WTC11 (cell line): ENCODE data around the gene CEACAM16. TPM values are rescaled to one million over a fixed set of nuclear protein-coding genes. Genes with fewer than 3 reads are reported as not detected.

Experiments
- ATAC-seq: fragments of 200-7000 bp; cut with Tn5 transposase; 2 replicates; pipeline ENCODE4 v1.10.0; 2021; ENCODE audit warnings: mild to moderate bottlenecking, moderate library complexity
- CTCF ChIA-PET: fragments of 300-600 bp; sonication (Branson Sonifier 250); formaldehyde crosslinking; loops from one replicate; lab custom pipeline; 2021; ENCODE audit warnings: antibody characterized with exemption; lab: Charles Lee
- POLR2A ChIA-PET: fragments of 350-600 bp; sonication (Branson Sonifier 250); formaldehyde crosslinking; loops from one replicate; lab custom pipeline; 2021; ENCODE audit warnings: antibody characterized with exemption; lab: Charles Lee
- DNase-seq: peaks from one replicate; pipeline ENCODE4 v3.0.0; 2021; ENCODE audit warnings: low spot score
- H3K27ac Mint-ChIP-seq: 2 replicates; pipeline ENCODE4 v1.8.0; 2021; ENCODE audit warnings: mixed read lengths
- H3K27me3 Mint-ChIP-seq: 2 replicates; pipeline ENCODE4 v1.8.0; 2021; ENCODE audit warnings: low read depth, mild to moderate bottlenecking, moderate library complexity, mixed read lengths
- H3K36me3 Mint-ChIP-seq: 2 replicates; pipeline ENCODE4 v1.8.0; 2021; ENCODE audit warnings: mixed read lengths
- H3K4me1 Mint-ChIP-seq: 2 replicates; pipeline ENCODE4 v1.8.0; 2022; ENCODE audit warnings: mixed read lengths
- H3K4me3 Mint-ChIP-seq: 2 replicates; pipeline ENCODE4 v1.8.0; 2021; ENCODE audit warnings: mild to moderate bottlenecking, moderate library complexity, mixed read lengths
- H3K9me3 Mint-ChIP-seq: 2 replicates; pipeline ENCODE4 v1.8.0; 2021; ENCODE audit warnings: mixed read lengths
- CDX4 ChIP-seq: fragments of 250-450 bp; sonication (Bioruptor Pico); IDR thresholded peaks from 2 replicates; pipeline ENCODE4 v1.9.0; 2021; ENCODE audit warnings: moderate library complexity, mild to moderate bottlenecking, inconsistent platforms, borderline replicate concordance
- CREM ChIP-seq: sonication (generic); formaldehyde crosslinking; IDR thresholded peaks from 2 replicates; pipeline ENCODE4 v1.8.1; 2022; ENCODE audit warnings: mild to moderate bottlenecking, missing genetic modification reagents, moderate library complexity
- EMX1 ChIP-seq: fragments of 250-450 bp; sonication (Bioruptor Pico); IDR thresholded peaks from 2 replicates; pipeline ENCODE4 v1.8.0; 2021; ENCODE audit warnings: mild to moderate bottlenecking
- ERG ChIP-seq: fragments of 250-450 bp; sonication (Bioruptor Pico); IDR thresholded peaks from 2 replicates; pipeline ENCODE4 v1.8.0; 2021; ENCODE audit warnings: mild to moderate bottlenecking
- ESRRA ChIP-seq: sonication (generic); formaldehyde crosslinking; IDR thresholded peaks from 2 replicates; pipeline ENCODE4 v1.8.1; 2022; ENCODE audit warnings: mild to moderate bottlenecking, missing genetic modification reagents, borderline replicate concordance
- FOXP1 ChIP-seq: sonication (generic); formaldehyde crosslinking; IDR thresholded peaks from 2 replicates; pipeline ENCODE4 v1.8.0; 2022; ENCODE audit warnings: missing genetic modification reagents, mild to moderate bottlenecking, moderate library complexity, borderline replicate concordance
- GRHL2 ChIP-seq: fragments of 250-450 bp; sonication (Bioruptor Pico); IDR thresholded peaks from 2 replicates; pipeline ENCODE4 v1.8.0; 2022; ENCODE audit warnings: mild to moderate bottlenecking, moderate library complexity; ENCODE audit not compliant: insufficient replicate concordance, severe bottlenecking
- GTF2I ChIP-seq: fragments of 250-450 bp; sonication (Bioruptor Pico); conservative IDR thresholded peaks from 2 replicates; pipeline ENCODE4 v1.4.0; 2021; ENCODE audit warnings: mild to moderate bottlenecking
- IRF1 ChIP-seq: sonication (generic); formaldehyde crosslinking; IDR thresholded peaks from 2 replicates; pipeline ENCODE4 v1.8.0; 2023; ENCODE audit warnings: missing genetic modification reagents
- MAX ChIP-seq: sonication (generic); formaldehyde crosslinking; IDR thresholded peaks from 2 replicates; pipeline ENCODE4 v1.8.0; 2022; ENCODE audit warnings: mild to moderate bottlenecking, missing genetic modification reagents
- MXD4 ChIP-seq: fragments of 250-450 bp; sonication (Bioruptor Pico); IDR thresholded peaks from 2 replicates; pipeline ENCODE4 v1.8.0; 2021; ENCODE audit warnings: mild to moderate bottlenecking, moderate library complexity, borderline replicate concordance
- NR2C2 ChIP-seq: sonication (generic); formaldehyde crosslinking; IDR thresholded peaks from 2 replicates; pipeline ENCODE4 v1.8.0; 2022; ENCODE audit warnings: mild to moderate bottlenecking, missing genetic modification reagents
- NR3C1 ChIP-seq: sonication (generic); formaldehyde crosslinking; conservative IDR thresholded peaks from 2 replicates; pipeline ENCODE4 v1.8.1; 2023; ENCODE audit warnings: low read depth, mild to moderate bottlenecking, missing genetic modification reagents
- PRRX2 ChIP-seq: fragments of 250-450 bp; sonication (Bioruptor Pico); IDR thresholded peaks from 2 replicates; pipeline ENCODE4 v1.8.0; 2021; ENCODE audit warnings: mild to moderate bottlenecking
- RELA ChIP-seq: sonication (generic); formaldehyde crosslinking; IDR thresholded peaks from 2 replicates; pipeline ENCODE4 v1.8.1; 2022; ENCODE audit warnings: missing genetic modification reagents, mild to moderate bottlenecking, borderline replicate concordance
- SOX15 ChIP-seq: fragments of 250-450 bp; sonication (Bioruptor Pico); IDR thresholded peaks from 2 replicates; pipeline ENCODE4 v1.9.0; 2021; ENCODE audit warnings: mild to moderate bottlenecking
- SP1 ChIP-seq: sonication (generic); formaldehyde crosslinking; conservative IDR thresholded peaks from 2 replicates; pipeline ENCODE4 v1.8.1; 2022; ENCODE audit warnings: missing genetic modification reagents
- TEAD1 ChIP-seq: sonication (generic); formaldehyde crosslinking; IDR thresholded peaks from 2 replicates; pipeline ENCODE4 v1.8.0; 2022; ENCODE audit warnings: mild to moderate bottlenecking, missing genetic modification reagents
- ZNF425 ChIP-seq: fragments of 250-450 bp; sonication (Bioruptor Pico); conservative IDR thresholded peaks from 2 replicates; pipeline ENCODE4 v1.9.0; 2021; ENCODE audit warnings: mild to moderate bottlenecking
- ZNF671 ChIP-seq: fragments of 250-450 bp; sonication (Bioruptor Pico); IDR thresholded peaks from 2 replicates; pipeline ENCODE4 v1.8.0; 2021; ENCODE audit warnings: mild to moderate bottlenecking
- total RNA-seq: library from RNA; stranded (reverse); gene quantifications from 3 replicates; pipeline ENCODE4 v1.2.3, GENCODE V29; 2021
- TF ChIP-seq, protein P1 (sequence below): sonication (generic); formaldehyde crosslinking; IDR thresholded peaks from 2 replicates; pipeline ENCODE4 v1.8.0; 2022; ENCODE audit warnings: mild to moderate bottlenecking, missing genetic modification reagents
- TF ChIP-seq, protein P2 (sequence below): fragments of 200-600 bp; IDR thresholded peaks from 2 replicates; pipeline ENCODE4 v1.8.0; 2022; ENCODE audit warnings: antibody characterized with exemption

CEACAM16 gene
- total RNA-seq, 1 experiment from 2014 or later, result not detected

GRCh38 chr19:44726465-44726864, 27.5 kb downstream of the CEACAM16 start:
- CTCF ChIA-PET, result interaction anchor here (0.6 to 15.6 kb wide), 3 partner anchors 48 to 790 kb away, joined by 3 to 548 read pairs (median 5); partner anchors contain the start of gene CBLC
- H3K4me3 Mint-ChIP-seq, result no peak overlapping the region
- no peaks in the 10 kb centered on the region for H3K36me3 Mint-ChIP-seq

GRCh38 chr19:44728178-44728577, 29.2 kb downstream of the CEACAM16 start:
- Mint-ChIP-seq H3K27ac (no peak overlapping the region), H3K27me3 (peaks cover 7% of the 10 kb centered on the region), H3K4me1 (no peaks in the 10 kb centered on the region), H3K4me3 (no peak overlapping the region), H3K36me3 (no peaks in the 10 kb centered on the region), H3K9me3 (no peaks in the 10 kb centered on the region)
- POLR2A ChIA-PET, result no interaction called here
- ATAC-seq (no peak), DNase-seq (no peak)
- CTCF ChIA-PET, result interaction anchor here (0.6 to 15.6 kb wide), 10 partner anchors 30 to 341 kb away, joined by 3 to 548 read pairs (median 3); partner anchors contain the start of gene CBLC
- no peak for TF ChIP-seq CDX4 (CRISPR knock-in tag)
- no peak for TF ChIP-seq GTF2I (CRISPR knock-in tag)
- TF ChIP-seq ERG, result no peak
- TF ChIP-seq EMX1, result no peak
- TF ChIP-seq IRF1 (CRISPR knock-in tag), result no peak
- TF ChIP-seq SP1 (CRISPR knock-in tag), result no peak
- no peak for TF ChIP-seq SOX15 (CRISPR knock-in tag)
- no peak for TF ChIP-seq NR3C1 (CRISPR knock-in tag)
- no peak for TF ChIP-seq MAX (CRISPR knock-in tag)
- no peak for TF ChIP-seq MXD4
- TF ChIP-seq NR2C2 (CRISPR knock-in tag), result no peak
- TF ChIP-seq, protein P1, sequence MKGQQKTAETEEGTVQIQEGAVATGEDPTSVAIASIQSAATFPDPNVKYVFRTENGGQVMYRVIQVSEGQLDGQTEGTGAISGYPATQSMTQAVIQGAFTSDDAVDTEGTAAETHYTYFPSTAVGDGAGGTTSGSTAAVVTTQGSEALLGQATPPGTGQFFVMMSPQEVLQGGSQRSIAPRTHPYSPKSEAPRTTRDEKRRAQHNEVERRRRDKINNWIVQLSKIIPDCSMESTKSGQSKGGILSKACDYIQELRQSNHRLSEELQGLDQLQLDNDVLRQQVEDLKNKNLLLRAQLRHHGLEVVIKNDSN (CRISPR knock-in tag), result no peak
- TF ChIP-seq GRHL2 (CRISPR knock-in tag), result no peak
- TF ChIP-seq PRRX2 (CRISPR knock-in tag), result no peak
- TF ChIP-seq, protein P2, sequence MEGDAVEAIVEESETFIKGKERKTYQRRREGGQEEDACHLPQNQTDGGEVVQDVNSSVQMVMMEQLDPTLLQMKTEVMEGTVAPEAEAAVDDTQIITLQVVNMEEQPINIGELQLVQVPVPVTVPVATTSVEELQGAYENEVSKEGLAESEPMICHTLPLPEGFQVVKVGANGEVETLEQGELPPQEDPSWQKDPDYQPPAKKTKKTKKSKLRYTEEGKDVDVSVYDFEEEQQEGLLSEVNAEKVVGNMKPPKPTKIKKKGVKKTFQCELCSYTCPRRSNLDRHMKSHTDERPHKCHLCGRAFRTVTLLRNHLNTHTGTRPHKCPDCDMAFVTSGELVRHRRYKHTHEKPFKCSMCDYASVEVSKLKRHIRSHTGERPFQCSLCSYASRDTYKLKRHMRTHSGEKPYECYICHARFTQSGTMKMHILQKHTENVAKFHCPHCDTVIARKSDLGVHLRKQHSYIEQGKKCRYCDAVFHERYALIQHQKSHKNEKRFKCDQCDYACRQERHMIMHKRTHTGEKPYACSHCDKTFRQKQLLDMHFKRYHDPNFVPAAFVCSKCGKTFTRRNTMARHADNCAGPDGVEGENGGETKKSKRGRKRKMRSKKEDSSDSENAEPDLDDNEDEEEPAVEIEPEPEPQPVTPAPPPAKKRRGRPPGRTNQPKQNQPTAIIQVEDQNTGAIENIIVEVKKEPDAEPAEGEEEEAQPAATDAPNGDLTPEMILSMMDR, result no peak
- TF ChIP-seq CREM (CRISPR knock-in tag), result no peak
- TF ChIP-seq FOXP1 (CRISPR knock-in tag), result no peak
- TF ChIP-seq ZNF425 (CRISPR knock-in tag), result no peak
- no peak for TF ChIP-seq TEAD1 (CRISPR knock-in tag)

More at GRCh38 chr19:44726465-44726864, 27.5 kb downstream of the CEACAM16 start:
- no peak for ATAC-seq
- TF ChIP-seq ZNF671 (CRISPR knock-in tag), result no peak
- TF ChIP-seq ESRRA, result no peak
- TF ChIP-seq RELA, result no peak
- TF ChIP-seq CDX4 (CRISPR knock-in tag), result no peak
- TF ChIP-seq, protein P2, result no peak
- DNase-seq, result no peak
- H3K9me3 Mint-ChIP-seq, result no peaks in the 10 kb centered on the region
- H3K4me1 Mint-ChIP-seq, result peaks cover 11% of the 10 kb centered on the region; the same call in 1 of the 2 replicates
- peaks cover 4% of the 10 kb centered on the region for H3K27me3 Mint-ChIP-seq
- POLR2A ChIA-PET, result interaction anchor here (0.7 kb wide), 1 partner anchor 516 kb away, joined by 4 read pairs; no protein-coding TSS in a partner anchor
- no peak overlapping the region for H3K27ac Mint-ChIP-seq
